Spleen (tissue), 7 donors: ENCODE measurements around the gene KIF5A.

Experiments
- POLR2A ChIP-seq, 3 donors: fragments of 450-650 bp; IDR thresholded peaks; one replicate each; pipeline ENCODE4 v1.5.1; 2017; ENCODE audit warnings: antibody characterized with exemption in 3 of 3, mild to moderate bottlenecking in 1 of 3
- POLR2AphosphoS5 ChIP-seq, 3 donors: sonication (generic); formaldehyde crosslinking; IDR thresholded peaks; one replicate each; pipeline ENCODE4 v1.5.1; 2017; ENCODE audit warnings: antibody characterized with exemption in 3 of 3
- TF ChIP-seq, protein P1 (sequence below), 11 experiments: fragments of 200-600 bp in 7 of 11; fragments of 450-650 bp in 4 of 11; sonication (generic) in 4 of 11; IDR thresholded peaks in 8 of 11; conservative IDR thresholded peaks in 3 of 11; 1 replicate in 7 of 11; 2 replicates in 4 of 11; pipeline versions ENCODE4 v1.4.0 to v1.8.0; 2016 to 2021; ENCODE audit warnings: antibody characterized with exemption in 11 of 11, inconsistent platforms in 4 of 11, mild to moderate bottlenecking in 1 of 11
- donor health status: DM: no; HTN: no; CAD: no; lungs with moderate emphysema.
- donor health status: DM: no; HTN: no; CAD: no.
- donor health status: DM: no; HTN: no; CAD: no.

DNA sequence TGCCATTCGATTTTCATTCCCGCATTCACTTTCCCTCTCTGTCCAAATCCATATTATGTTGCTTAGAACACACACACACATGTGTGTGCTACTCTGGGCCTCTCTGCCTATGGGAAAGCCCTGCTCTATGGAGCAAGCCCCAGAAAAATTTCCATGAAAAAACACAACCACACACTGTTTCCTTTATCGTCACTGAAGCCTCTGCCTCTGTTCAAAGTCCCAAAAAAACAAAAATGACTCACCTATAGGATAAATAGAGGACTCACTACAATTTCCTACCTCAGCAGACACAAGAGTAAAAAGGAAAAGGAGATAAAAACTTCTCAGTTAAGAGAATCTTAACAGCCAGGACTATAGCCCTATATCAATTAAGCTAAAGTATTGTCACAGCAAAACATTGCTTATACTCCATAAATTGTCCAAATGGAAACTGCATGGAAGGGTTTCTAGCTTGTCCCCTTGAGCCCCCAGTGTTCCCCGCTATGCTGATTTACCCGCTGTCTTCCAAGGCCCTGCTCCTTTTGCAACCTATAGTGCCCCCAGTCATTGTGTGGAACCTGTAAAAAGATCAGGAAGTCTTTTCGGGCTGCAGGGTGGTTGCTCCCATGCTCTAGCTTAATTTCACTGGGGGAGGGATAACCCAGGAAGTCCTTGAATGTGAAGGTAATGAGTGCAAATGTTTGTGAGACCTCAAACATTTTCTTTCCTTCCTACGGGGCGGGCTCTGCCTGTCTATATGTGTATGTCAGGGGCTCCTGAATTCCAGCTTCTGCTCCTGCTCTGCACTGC is 30.0 kb downstream of the KIF5A start:
- TF ChIP-seq POLR2A (IDR thresholded peaks at IDR 0.05) = no peak
- TF ChIP-seq, protein P1, sequence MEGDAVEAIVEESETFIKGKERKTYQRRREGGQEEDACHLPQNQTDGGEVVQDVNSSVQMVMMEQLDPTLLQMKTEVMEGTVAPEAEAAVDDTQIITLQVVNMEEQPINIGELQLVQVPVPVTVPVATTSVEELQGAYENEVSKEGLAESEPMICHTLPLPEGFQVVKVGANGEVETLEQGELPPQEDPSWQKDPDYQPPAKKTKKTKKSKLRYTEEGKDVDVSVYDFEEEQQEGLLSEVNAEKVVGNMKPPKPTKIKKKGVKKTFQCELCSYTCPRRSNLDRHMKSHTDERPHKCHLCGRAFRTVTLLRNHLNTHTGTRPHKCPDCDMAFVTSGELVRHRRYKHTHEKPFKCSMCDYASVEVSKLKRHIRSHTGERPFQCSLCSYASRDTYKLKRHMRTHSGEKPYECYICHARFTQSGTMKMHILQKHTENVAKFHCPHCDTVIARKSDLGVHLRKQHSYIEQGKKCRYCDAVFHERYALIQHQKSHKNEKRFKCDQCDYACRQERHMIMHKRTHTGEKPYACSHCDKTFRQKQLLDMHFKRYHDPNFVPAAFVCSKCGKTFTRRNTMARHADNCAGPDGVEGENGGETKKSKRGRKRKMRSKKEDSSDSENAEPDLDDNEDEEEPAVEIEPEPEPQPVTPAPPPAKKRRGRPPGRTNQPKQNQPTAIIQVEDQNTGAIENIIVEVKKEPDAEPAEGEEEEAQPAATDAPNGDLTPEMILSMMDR (IDR thresholded peaks at IDR 0.05 in 8 of 11, conservative IDR thresholded peaks at IDR 0.05 in 3 of 11) = no peak
- TF ChIP-seq POLR2AphosphoS5 (IDR thresholded peaks at IDR 0.05) = no peak
